Endothelial cell of umbilical vein (primary cell): ENCODE results near the gene SMAD5. TPM values are rescaled to one million over a fixed set of nuclear protein-coding genes. Genes with fewer than 3 reads are reported as not detected.

ENCODE experiments used
- BruUV-seq: library from RNA; stranded (reverse); fragments of 400-500 nt; replicated peaks from 2 replicates; lab custom pipeline; 2021; lab: Mats Ljungman, UMichigan
- CTCF ChIA-PET: fragments of 300-600, 350-600 bp; sonication (Branson Sonifier 250); formaldehyde crosslinking; loops from one replicate; lab custom pipeline; 2021; ENCODE audit warnings: antibody characterized with exemption, inconsistent platforms; lab: Charles Lee
- POLR2A ChIA-PET: fragments of 300-600, 350-600 bp; sonication (Branson Sonifier 250); formaldehyde crosslinking; loops from one replicate; lab custom pipeline; 2021; ENCODE audit warnings: antibody characterized with exemption, inconsistent platforms; lab: Charles Lee
- DNase-seq: peaks from one replicate; pipeline ENCODE4 v3.0.0-alpha.2; 2011; ENCODE audit warnings: low read depth, low spot score
- FAIRE-seq: peaks from 2 replicates; lab custom pipeline; 2011; peaks lifted over from hg19 to GRCh38; lab: Jason Lieb, UNC
- H2AFZ ChIP-seq: 2 replicates; pipeline ENCODE4 v1.6.0; 2012; ENCODE audit warnings: low read depth, low read length, control low read depth, inconsistent platforms
- H3K27ac ChIP-seq: 2 replicates; pipeline ENCODE4 v1.5.1; 2011; ENCODE audit warnings: low read depth, mild to moderate bottlenecking, control low read depth, low read length, moderate library complexity; ENCODE audit not compliant: insufficient read depth
- H3K27me3 ChIP-seq, 2 experiments: 2 replicates each; pipeline versions ENCODE4 v1.6.0 to v1.6.1; 2011; ENCODE audit warnings: low read length in 2 of 2, mixed read lengths in 1 of 2; ENCODE audit not compliant: control insufficient read depth in 2 of 2, insufficient read depth in 2 of 2
- H3K36me3 ChIP-seq, 2 experiments: 2 replicates in 1 of 2; 3 replicates in 1 of 2; pipeline ENCODE4 v1.5.1; 2011; ENCODE audit warnings: low read length in 2 of 2, mild to moderate bottlenecking in 1 of 2, moderate library complexity in 1 of 2; ENCODE audit not compliant: control insufficient read depth in 2 of 2, insufficient read depth in 2 of 2; ENCODE audit errors: extremely low read depth in 1 of 2
- H3K4me1 ChIP-seq: 3 replicates; pipeline ENCODE4 v1.5.1; 2011; ENCODE audit warnings: mild to moderate bottlenecking, low read length; ENCODE audit not compliant: control insufficient read depth, insufficient read depth; ENCODE audit errors: extremely low read depth
- H3K4me2 ChIP-seq: 2 replicates; pipeline ENCODE4 v1.6.1; 2011; ENCODE audit warnings: low read length, control low read depth, mixed read lengths; ENCODE audit not compliant: insufficient read depth
- H3K4me3 ChIP-seq, 3 experiments: fragments of 200-600 bp in 1 of 3; sonication (generic), shearing (Covaris generic) in 1 of 3; replicated peaks in 1 of 3; 2 replicates each; pipeline ENCODE4 v1.5.1; 2011 to 2016; ENCODE audit warnings: control low read depth in 3 of 3, low read length in 3 of 3, mild to moderate bottlenecking in 2 of 3, inconsistent platforms in 1 of 3, low read depth in 1 of 3, moderate library complexity in 1 of 3; ENCODE audit not compliant: insufficient read depth in 1 of 3
- H3K79me2 ChIP-seq: 2 replicates; pipeline ENCODE4 v1.6.0; 2012; ENCODE audit warnings: low read length, inconsistent platforms; ENCODE audit not compliant: control insufficient read depth, insufficient read depth
- H3K9ac ChIP-seq: replicated peaks from 2 replicates; pipeline ENCODE3; 2011; ENCODE audit warnings: low read length, control low read depth; ENCODE audit not compliant: insufficient read depth; ENCODE audit errors: extremely low read depth
- H3K9me1 ChIP-seq: replicated peaks from 3 replicates; pipeline ENCODE4 v1.6.0; 2011; ENCODE audit warnings: mild to moderate bottlenecking, low read length; ENCODE audit not compliant: control insufficient read depth, insufficient read depth; ENCODE audit errors: extremely low read depth
- H3K9me3 ChIP-seq: replicated peaks from 2 replicates; pipeline ENCODE4 v1.5.1; 2012; ENCODE audit warnings: low read length, inconsistent platforms; ENCODE audit not compliant: control insufficient read depth, insufficient read depth
- H4K20me1 ChIP-seq: replicated peaks from 2 replicates; pipeline ENCODE3; 2011; ENCODE audit warnings: mild to moderate bottlenecking, low read length; ENCODE audit not compliant: control insufficient read depth, insufficient read depth; ENCODE audit errors: extremely low read depth
- EZH2 ChIP-seq: IDR thresholded peaks from 2 replicates; pipeline ENCODE4 v1.6.1; 2012; ENCODE audit warnings: borderline replicate concordance, low read depth, mild to moderate bottlenecking, moderate library complexity, low read length, inconsistent platforms; ENCODE audit not compliant: severe bottlenecking
- FOS ChIP-seq: IDR thresholded peaks from 2 replicates; pipeline ENCODE4 v1.6.1; 2011; ENCODE audit warnings: mild to moderate bottlenecking, low read length, moderate library complexity, borderline replicate concordance; ENCODE audit not compliant: insufficient read depth
- GATA2 ChIP-seq: IDR thresholded peaks from 2 replicates; pipeline ENCODE4 v1.7.0; 2011; ENCODE audit warnings: low read depth, mild to moderate bottlenecking, moderate library complexity, mixed read lengths, low read length; ENCODE audit not compliant: insufficient read length, insufficient read depth
- JUN ChIP-seq: IDR thresholded peaks from 2 replicates; pipeline ENCODE4 v1.6.1; 2011; ENCODE audit warnings: borderline replicate concordance, low read depth; ENCODE audit not compliant: insufficient read length, insufficient read depth
- MYC ChIP-seq: IDR thresholded peaks from one replicate; pipeline ENCODE4 v1.6.1; 2011; ENCODE audit warnings: mild to moderate bottlenecking, low read depth, low read length
- POLR2A ChIP-seq: IDR thresholded peaks from 2 replicates; pipeline ENCODE4 v1.6.1; 2012; ENCODE audit warnings: low read depth, mild to moderate bottlenecking, control low read depth, low read length
- POLR2AphosphoS5 ChIP-seq: IDR thresholded peaks from 2 replicates; pipeline ENCODE4 v1.6.1; 2012; ENCODE audit warnings: low read depth, mild to moderate bottlenecking, control low read depth, low read length, moderate library complexity; ENCODE audit not compliant: insufficient read depth
- dilution Hi-C: fragments of 300-500 bp; cut with MboI; formaldehyde crosslinking; loops from one replicate; pipeline ENCODE4 v1.15.0; 2019; ENCODE audit warnings: low sequenced_read_pairs; ENCODE audit not compliant: extremely low pct_ligation_motif_present
- intact Hi-C: fragments of 100-400 bp; cut with micrococcal nuclease; formaldehyde crosslinking; loops from one replicate; pipeline ENCODE4 v1.10.0; 2022
- polyA plus RNA-seq, 4 experiments: library from polyadenylated mRNA; depleted of rRNA in 3 of 4; stranded (reverse) in 3 of 4; unstranded in 1 of 4; fragments of >200 nt; gene quantifications; 2 replicates each; pipeline versions ENCODE4 v1.2.1 to v1.2.3, GENCODE V29; 2011 to 2012; ENCODE audit warnings: missing spikeins in 1 of 4
- total RNA-seq: library from RNA; stranded (reverse); gene quantifications from 2 replicates; pipeline ENCODE4 v1.2.3, GENCODE V29; 2021
- TF ChIP-seq, protein P1 (sequence below): IDR thresholded peaks from 2 replicates; pipeline ENCODE4 v1.6.1; 2011; ENCODE audit not compliant: insufficient read depth, insufficient read length
- TF ChIP-seq, protein P2 (sequence below), 2 donors: IDR thresholded peaks; 1 replicate in 1 of 2; 2 replicates in 1 of 2; pipeline ENCODE4 v1.5.1; 2011; ENCODE audit warnings: low read length in 2 of 2, mild to moderate bottlenecking in 2 of 2, moderate library complexity in 2 of 2, control low read depth in 1 of 2, inconsistent platforms in 1 of 2, low read depth in 1 of 2; ENCODE audit not compliant: insufficient read depth in 1 of 2; ENCODE audit errors: extremely low read depth in 1 of 2

Gene SMAD5
- total and polyA plus RNA-seq, 2 donors (not counting 3 experiments of a cell fraction or from before 2014, with no cell fraction given), result 26.0 to 66.0 TPM

- BruUV-seq, result no TSS peak
- CTCF ChIA-PET, result interaction anchor here (0.6 to 5.6 kb wide), 5 partner anchors 27 to 140 kb away, joined by 3 to 58 read pairs (median 3); no protein-coding TSS in a partner anchor
- intact Hi-C loops (no loop called here), dilution Hi-C loops (no loop called here)
- no peaks in the 10 kb centered on the region for H4K20me1 ChIP-seq
- H3K4me3 ChIP-seq, result no peak overlapping the region
- H3K4me2 ChIP-seq, result no peak overlapping the region
- H3K27ac ChIP-seq, result no peak overlapping the region
- POLR2A ChIA-PET, result no interaction called here
- H3K9ac ChIP-seq, result no peak overlapping the region
- TF ChIP-seq, protein P1, sequence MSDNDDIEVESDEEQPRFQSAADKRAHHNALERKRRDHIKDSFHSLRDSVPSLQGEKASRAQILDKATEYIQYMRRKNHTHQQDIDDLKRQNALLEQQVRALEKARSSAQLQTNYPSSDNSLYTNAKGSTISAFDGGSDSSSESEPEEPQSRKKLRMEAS, result no peak
- TF ChIP-seq FOS, result no peak
- TF ChIP-seq JUN, result no peak
- TF ChIP-seq POLR2AphosphoS5, result no peak
- no peak for TF ChIP-seq EZH2
- TF ChIP-seq, protein P2, sequence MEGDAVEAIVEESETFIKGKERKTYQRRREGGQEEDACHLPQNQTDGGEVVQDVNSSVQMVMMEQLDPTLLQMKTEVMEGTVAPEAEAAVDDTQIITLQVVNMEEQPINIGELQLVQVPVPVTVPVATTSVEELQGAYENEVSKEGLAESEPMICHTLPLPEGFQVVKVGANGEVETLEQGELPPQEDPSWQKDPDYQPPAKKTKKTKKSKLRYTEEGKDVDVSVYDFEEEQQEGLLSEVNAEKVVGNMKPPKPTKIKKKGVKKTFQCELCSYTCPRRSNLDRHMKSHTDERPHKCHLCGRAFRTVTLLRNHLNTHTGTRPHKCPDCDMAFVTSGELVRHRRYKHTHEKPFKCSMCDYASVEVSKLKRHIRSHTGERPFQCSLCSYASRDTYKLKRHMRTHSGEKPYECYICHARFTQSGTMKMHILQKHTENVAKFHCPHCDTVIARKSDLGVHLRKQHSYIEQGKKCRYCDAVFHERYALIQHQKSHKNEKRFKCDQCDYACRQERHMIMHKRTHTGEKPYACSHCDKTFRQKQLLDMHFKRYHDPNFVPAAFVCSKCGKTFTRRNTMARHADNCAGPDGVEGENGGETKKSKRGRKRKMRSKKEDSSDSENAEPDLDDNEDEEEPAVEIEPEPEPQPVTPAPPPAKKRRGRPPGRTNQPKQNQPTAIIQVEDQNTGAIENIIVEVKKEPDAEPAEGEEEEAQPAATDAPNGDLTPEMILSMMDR (IDR thresholded peaks at IDR 0.05; ENCODE audit: extremely low read depth in 1 of 2, insufficient read depth in 1 of 2, low read depth in 1 of 2, low read length in 2 of 2), result no peak
- TF ChIP-seq GATA2, result no peak
- no peak for TF ChIP-seq MYC
- no peak for TF ChIP-seq POLR2A
- no peaks in the 10 kb centered on the region for H3K9me1 ChIP-seq
- no peaks in the 10 kb centered on the region for H3K79me2 ChIP-seq
- H3K9me3 ChIP-seq, result no peaks in the 10 kb centered on the region
- FAIRE-seq (no peak), DNase-seq (no peak)
- peaks cover 20% of the 10 kb centered on the region for H3K4me1 ChIP-seq
- H3K36me3 ChIP-seq, result no peaks in the 10 kb centered on the region
- H2AFZ ChIP-seq, result no peak overlapping the region
- peaks cover 5 to 9% of the 10 kb centered on the region in 2 experiments for H3K27me3 ChIP-seq
These were observed 47.9 kb upstream of the SMAD5 start for GRCh38 chr5:136084698-136085097.
